HUDEP-2 (cell line): ENCODE measurements around the gene PRKCA.

Experiments used
- DNase-seq, 76 experiments: peaks; one replicate each; lab custom pipeline; 2025; ENCODE audit not compliant: unreplicated experiment in 76 of 76; lab: John Stamatoyannopoulos, UW

Gene PRKCA

GRCh38 chr17:66661411-66662256, 359.2 kb downstream of the PRKCA start:
- DNase-seq: peak in 19 of 76 experiments; percentile 3 to 42 (median 20)

GRCh38 chr17:66662496-66662895, 360.1 kb downstream of the PRKCA start:
- no peak for DNase-seq

DNA sequence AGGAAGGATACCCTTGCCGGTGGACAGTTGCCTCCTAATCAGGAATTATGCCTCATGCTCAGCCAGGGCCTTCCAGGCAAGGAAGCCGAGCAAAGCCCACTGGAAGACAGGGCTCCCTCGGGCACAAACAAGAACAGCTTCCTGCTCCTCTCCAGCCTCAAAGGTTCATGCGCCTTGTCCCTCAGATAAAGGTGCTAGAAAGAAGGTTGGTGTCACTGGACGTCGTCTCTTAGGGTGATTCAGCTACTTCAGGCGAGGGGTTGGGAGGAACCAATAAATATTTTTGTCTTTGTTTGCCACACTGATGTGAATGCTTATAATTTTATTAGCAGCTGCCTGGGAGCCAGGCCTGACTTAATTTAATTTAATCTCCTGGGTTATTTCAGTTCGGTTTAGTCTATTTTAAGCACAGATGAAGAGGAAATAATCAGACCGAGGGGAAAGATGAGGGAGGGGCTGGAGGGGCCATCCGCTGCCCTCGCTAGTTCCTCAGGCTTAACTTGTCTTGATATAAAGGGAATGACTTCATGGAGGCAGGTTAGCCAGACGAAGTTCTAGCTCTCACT, 360.7 kb downstream of the PRKCA start:
- no peak for DNase-seq

DNA sequence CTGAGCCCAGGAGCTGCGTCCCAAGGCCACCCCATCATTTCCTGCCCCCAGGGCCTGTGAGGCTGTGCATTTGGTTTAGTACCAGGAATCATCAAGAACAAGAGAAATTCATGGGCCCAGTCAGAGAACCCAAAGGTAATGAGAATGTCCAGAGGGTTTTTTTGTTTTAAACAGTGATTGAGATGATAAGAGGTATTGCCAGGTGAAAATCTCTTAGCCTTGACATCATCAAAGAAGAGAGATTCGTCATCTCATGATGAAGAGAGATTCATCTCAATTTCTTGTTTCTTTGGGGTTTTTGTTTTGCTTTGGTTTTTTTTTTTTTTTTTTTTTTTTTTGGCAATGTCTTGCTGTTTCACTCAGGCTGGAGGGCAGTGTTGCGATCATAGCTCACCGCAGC, 361.9 kb downstream of the PRKCA start:
- DNase-seq: no peak

- no peak for DNase-seq
Measured at GRCh38 chr17:66665194-66665593, 362.8 kb downstream of the PRKCA start.

DNA sequence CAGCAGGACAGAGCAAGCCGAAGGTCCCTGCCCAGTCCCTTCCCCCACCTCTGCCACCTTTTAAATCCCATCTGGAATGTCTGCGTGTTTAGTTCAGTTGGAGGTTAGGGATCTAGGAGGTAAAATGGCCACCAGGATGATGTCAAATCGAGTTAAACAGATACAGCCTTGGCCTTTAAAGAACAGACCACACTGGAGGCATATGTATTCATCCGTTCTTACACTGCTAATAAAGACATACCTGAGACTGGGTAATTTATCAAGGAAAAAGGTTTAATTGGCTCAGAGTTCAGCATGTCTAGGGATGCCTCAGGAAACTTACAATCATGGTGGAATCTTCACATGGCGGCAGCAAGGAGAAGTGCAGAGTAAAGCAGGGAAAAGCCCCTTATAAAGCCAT, 364.7 kb downstream of the PRKCA start:
- DNase-seq: no peak

DNA sequence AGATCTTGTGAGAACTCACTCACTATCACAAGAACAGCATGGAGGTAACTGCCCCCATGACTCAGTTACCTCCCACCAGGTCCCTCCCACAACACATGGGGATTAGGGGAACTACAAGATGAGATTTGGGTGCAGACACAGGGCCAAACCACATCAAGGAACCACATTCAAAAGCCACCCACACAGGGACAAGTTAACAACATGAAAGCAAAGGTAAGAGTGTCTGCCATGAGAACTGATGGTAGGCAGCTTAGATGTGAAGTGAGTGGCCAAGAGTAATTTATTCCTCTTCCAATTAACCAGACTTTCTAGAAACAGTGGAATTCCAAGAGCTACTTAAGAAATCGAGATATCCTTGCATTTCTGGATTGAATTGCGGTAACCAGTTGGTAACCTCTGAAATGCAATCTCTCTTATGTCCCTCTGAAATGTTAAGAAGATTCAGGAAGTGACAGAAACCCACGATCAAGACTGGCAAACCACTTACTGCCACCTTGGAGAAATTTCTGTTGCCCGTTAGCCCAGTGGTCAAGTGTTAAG, 365.1 kb downstream of the PRKCA start:
- peak in 1 of 76 experiments; percentile 7 for DNase-seq

GRCh38 chr17:66670206-66670605, 367.8 kb downstream of the PRKCA start:
- DNase-seq: peak in 1 of 76 experiments; percentile 25

DNA sequence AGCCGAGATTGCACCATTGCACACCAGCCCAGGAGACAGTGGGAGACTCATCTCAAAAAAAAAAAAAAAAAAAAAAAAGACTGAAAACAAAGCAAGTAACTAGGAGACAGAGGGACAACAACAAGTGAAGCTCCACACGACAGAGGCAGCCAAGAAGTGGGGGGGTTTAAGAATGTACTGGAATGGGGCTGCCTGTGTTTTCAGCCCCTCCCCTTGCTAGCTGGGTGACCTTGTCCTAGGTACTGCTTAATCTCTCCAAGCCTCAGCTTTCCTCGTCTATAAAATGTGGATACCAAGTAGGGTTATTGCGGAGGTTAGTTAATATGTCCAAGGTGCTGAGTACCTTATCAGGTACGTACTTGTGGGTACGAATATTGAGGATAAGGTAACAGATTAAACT, 368.7 kb downstream of the PRKCA start:
- DNase-seq: no peak

DNA sequence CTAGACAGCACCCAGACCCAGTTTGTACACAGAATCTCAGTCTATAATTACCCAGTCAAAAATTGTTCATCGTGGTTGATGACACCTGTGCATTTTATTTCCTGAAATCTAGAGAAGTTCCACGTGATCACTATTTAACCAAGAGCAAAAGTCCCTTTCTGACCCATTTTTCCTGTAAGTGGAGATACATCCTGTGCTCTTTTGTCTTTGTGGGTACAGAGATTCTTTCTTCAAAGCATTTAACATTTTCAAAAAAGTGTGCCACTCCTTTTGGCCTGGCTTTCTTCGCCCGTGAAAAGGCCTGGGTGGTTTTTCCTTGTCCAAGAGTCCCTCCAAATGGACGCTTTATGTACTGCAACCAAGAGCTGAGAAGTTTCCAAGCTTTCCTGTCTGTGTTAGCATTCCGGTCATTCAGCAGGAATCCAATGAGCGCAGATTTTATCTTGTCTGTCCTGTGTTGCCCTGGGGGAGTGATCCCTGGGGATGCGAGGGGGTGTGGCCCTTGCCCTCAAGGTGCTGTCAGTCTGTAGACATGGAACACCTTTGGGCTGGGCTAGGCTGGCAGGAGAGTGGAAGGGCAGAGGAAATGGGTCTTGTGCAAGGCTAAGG, 371.4 kb downstream of the PRKCA start:
- DNase-seq: peak in 5 of 76 experiments; percentile 3 to 13 (median 6)

- no peak for DNase-seq
Measured at GRCh38 chr17:66675273-66675990, 373.0 kb downstream of the PRKCA start.

- DNase-seq: no peak
Measured at GRCh38 chr17:66675991-66676371, 373.6 kb downstream of the PRKCA start.

GRCh38 chr17:66676421-66676820, 374.0 kb downstream of the PRKCA start:
- DNase-seq: peak in 3 of 76 experiments; percentile 4 to 18 (median 9)

DNA sequence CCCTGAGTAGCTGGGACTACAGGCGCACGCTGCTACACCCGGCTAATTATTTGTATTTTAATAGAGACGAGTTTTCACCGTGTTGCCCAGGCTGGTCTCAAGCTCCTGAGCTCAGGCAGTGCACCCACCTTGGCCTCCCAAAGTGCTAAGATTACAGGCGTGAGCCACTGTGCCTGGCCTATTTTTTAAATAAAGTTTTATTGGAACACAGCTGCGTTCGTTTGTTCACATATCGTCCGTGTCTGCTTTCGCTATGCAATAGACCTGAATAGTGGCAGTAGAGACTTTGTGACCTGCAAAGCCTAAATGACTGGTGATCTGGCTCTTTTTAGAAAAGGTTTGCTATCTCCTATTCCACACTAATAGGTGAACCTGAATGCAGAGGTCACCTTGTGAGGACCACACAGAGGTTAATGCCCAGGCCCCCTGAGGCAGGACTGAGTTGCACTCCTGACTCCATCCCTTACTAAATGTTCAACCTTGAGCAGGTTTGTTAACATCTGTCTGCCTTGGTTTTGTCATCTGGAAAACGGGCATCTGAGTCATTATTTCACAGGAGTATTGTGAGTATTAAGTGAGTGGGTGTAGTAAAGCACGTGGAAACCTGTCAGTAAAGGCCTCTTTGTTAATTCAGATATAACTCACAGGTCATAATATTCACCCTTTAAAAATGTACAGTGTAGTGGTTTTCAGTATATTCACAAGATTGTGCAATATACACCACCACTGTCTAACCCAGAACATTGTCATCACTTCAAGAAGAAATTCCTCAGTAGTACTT, 375.0 kb downstream of the PRKCA start:
- no peak for DNase-seq

DNA sequence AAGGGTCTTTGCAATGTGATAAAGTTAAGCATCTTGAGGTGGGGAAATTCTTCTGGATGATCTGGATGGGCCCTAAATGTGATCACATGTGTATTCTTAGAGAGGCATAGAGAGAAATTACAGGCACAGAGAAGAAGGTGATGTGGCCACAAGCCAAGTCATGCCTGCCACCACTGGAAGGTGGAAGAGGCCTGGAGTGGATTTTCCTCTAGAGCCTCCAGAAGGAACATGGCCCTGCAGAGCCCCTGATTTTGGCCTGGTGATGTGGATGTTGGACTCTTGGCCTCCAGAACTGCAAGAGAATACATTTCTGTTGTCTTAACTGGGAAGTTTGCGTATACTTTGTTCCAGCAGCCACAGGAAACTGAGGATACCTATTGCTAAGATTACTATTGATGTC, 375.6 kb downstream of the PRKCA start:
- DNase-seq: no peak

DNA sequence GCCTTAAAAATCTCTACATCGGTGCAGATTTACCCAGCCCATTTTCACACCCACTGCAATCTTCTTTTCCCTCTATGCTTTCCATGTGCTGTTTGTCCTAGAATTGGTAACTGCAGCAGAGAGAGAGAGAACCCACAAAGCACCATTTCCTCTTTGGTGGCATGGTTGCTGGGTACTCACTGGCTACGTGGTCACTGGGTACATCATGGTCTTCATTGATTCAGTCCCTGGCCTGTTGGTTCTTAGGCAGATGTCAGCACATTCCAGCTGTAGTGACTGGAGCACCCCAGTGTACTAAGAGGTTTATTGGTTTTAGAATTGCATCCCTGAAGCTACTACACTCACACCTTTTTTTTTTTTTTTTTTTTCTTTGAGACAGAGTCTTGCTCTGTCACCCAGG, 376.4 kb downstream of the PRKCA start:
- DNase-seq: no peak

- no peak for DNase-seq
Measured at GRCh38 chr17:66679631-66680517, 377.5 kb downstream of the PRKCA start.

GRCh38 chr17:66682283-66682682, 379.9 kb downstream of the PRKCA start:
- no peak for DNase-seq

DNA sequence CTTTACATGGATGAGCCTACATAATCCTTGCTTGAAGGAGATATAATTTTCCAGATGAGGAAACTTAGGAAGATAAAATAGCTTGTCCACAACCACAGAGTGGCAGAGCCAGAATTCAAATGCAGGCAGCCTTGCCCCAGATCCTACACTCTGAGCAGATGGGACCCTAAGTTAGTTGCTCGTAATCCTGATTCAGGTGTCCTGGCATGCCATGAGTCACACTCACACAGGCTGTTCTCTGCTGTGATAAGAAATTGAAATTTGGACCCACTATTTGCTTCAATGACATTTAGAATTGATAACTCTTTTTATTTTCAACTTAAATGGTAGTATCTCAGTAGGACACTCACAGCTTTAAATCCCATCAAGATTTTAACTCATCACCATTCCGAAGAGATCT, 381.8 kb downstream of the PRKCA start:
- DNase-seq: no peak
